ENCODE data around the gene FGF18.

FGF18 gene

DNA sequence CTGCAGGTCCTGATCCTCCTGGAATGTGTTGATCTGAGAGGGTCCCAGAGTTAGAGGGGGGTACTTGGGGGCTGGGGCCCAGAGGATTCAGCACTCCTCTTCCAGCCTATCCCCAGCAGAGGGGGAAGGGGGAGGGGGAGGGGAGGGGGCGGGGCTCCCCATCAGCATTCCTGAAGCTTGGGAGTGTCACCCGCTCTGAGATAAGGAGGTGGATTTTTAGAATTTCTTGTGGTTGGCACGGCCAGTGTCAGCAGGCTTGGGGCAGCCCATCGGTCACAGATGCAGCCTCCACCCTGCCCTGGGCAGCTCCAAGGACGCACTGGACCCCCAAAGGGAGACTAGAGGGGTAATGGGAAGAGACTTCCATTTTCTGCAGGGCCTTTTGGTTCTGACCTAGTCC lies 5.3 kb downstream of the FGF18 start:
- DNase-seq = no peak

DNA sequence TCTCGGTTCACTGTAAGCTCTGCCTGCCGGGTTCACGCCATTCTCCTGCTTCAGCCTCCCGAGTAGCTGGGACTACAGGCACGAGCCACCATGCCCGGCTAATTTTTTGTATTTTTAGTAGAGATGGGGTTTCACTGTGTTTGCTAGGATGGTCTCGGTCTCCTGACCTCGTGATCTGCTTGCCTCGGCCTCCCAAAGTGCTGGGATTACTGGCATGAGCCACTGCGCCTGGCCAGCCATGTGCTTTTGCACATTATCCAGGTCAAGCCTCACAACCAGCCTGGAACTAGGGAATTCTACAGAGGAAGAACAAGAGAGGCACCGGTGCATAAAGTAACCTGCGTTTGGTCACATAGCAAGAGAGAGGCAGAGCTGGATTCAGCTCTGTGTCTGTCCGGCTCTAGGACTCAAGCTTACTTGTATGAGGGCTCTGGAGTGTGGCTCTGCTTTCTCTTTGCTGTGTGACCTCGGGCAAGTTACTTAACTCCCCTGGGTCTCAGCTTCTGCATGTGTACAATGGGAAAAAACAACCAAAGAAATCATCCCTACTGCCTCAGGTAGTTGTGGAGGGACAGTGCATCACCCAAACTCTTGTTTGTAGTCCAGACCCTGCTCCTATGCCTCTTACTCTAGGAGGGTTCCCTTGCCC lies 6.3 kb downstream of the FGF18 start:
- no peak for DNase-seq

DNA sequence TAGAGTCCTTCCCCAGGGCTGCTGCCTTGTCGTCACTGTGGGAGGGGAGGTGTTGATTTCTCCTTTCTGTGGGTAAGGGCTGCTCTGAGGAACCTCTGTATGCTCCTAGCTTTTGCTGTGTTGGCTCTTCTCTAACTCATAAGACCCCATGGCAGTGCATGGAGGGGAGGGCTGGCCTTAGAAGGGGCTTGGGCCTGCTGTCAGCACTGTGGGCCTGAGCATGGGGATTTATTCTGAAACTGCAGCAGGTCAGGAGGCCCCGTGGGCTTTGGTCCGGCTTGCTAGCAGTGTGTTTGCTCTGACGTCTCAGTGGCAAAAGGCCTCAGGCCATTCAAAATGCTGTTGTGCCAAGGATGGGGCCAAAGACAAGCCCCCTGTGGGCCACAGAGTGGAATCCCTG lies 6.8 kb downstream of the FGF18 start:
- no peak for DNase-seq

DNA sequence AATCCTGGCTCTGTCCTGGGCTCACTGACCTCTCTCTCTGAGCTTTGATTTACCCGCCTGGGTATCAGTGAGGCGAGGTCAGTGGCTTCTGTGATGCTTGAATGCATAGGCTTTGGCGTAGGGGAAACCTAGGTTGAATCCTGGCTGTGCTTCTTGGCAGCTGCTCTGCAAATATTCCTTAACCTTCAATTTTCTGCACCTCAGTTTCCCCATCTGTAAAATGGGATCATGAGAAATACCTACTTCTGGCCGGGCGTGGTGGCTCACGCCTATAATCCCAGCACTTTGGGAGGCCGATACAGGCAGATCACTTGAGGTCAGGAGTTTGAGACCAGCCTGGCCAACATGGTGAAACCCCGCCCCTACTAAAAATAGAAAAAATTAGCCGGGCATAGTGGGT lies 7.2 kb downstream of the FGF18 start:
- no peak for DNase-seq

DNA sequence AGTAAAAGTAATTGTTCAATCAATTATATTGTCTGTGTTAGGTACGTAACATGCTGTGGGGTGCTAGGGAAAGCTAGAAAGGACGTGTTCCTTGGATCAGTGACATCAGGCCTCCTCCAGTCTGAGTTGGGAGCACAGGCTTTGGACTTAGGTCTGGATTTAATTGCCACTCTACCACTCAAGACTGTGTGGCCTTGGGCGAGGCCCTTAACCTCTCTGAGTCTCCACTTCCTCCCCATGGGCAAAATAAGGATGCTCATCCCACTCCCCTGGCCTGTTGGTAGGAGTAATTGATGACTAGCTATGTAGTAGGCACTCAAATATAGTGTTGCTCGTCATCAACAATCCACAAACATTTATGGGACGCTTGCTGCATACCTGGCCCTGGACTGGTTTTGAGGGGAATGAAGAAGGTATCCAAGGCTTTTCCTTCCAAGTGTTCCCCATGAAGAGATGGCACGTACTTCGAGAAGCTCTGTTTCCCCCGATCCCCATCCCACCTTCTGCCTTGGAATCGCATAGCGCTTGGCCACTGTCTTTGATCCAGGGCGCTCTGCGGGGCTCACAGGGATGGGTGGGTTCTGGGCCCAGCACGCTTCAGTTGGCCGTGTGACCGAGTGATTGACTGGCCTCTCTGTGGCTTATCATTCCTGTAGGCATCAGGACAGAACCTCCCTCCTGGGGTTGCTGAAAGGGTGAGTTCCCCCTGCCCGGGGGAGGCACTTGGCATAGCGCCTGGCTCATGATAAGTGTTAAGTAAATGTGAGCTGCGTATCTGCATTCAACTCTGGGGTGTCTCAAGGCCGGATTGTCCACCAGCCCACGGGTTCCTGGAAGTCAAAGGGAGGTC lies 8.1 kb downstream of the FGF18 start:
- no peak for DNase-seq

DNA sequence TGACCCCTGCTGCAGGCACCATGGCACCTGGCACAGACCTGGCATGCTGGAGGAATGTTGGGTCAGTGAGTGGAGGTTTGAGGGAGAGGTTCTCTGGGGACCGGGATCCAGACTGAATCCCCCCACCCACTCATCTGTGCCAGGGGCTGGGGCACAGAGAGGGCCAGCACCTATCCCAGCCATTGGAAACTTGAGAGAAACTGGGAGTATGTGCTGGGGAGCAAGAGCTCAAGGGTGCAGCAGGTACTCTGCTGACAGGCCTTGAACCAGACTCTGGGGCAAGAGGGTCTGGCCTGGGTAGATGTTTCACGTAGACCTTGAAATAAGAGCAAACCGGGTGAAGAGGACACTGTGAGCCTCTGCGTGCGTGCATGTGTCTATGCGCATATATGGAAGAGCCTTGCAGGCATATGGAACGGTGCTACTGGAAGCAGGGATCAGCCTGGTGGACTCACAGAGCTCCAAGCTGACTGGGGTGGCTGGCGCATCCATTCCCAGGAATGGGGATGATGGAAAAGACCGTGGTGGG lies 8.8 kb downstream of the FGF18 start:
- no peak for DNase-seq

DNA sequence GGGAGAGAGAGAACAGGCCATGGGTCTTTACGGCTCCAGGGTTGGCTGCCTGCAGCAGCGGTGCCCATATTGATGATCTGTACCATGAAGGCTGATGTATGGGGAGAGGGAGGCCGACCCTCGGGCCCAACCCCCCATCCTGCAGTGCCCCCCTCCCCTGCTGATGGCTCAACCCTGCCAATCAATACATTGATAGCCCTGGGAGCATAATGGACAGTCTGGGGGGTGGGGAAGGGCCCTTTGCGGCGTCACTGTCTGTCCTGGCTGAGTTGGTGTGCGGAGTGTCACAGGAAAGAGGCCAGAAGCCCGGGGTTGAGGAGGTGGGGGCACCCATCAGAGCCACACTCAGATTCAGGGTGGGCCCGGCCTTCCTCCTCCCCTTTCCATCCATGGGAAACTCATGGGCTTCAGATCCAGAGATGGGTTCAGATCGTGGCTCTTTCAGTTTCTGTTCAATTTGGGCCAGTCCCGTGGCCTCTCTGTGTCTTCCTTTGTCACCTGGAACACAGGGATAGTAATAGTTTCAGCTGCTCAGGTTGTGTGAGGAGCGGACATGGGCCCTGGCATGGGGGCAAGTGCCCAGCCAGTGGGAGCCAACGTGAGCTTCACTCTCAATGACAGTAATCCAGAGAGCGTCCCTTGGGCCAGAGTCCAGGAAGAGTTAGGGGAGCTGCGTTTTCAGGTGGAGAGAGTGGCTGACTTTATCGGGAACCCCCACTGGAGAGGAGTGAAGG lies 9.5 kb downstream of the FGF18 start:
- DNase-seq = no peak

DNA sequence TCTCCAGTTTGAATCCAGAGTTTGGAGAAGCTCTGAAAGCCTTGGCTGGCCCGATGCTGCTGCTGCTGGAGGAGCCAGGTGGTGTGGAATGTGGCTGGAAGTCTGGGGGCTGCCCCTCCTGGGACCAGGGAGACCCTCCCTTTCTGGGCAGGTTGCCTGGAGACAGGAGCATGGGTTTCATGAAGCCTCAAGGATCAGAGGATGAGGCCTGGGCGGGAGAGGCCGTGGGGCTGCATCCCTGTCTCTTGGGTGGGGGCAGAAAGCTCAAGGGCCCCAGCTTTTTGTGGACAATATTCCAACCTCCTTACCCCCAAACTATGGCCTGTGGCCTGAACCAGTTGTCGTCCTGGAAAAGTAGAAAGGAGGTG lies 10.1 kb downstream of the FGF18 start:
- no peak for DNase-seq

DNA sequence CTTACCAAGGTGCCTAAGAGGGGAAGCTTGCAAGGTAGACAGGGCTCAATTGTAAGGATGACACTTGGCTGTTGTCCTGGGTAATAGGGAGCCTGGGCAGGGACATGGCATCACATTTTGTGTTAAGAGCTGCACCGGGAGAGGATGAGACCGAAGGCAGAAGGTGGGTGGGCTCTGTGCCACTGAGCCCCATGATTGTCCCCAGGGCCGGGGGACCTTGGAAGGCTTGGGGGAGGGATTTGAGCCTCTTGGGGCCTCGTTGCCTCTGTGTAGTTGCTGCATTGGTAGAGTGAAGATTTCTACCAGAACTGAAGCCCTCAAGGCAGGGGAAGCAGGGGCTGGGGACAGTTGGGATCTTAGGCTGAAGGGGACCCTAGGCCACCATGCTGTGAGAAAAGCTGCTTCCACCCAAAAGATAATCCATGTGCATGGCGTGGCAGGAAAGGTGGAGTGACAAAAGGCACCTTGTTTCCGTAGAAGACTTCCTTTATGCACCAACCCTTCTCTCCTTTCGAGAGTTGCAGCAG lies 11.9 kb downstream of the FGF18 start:
- no peak for DNase-seq

DNA sequence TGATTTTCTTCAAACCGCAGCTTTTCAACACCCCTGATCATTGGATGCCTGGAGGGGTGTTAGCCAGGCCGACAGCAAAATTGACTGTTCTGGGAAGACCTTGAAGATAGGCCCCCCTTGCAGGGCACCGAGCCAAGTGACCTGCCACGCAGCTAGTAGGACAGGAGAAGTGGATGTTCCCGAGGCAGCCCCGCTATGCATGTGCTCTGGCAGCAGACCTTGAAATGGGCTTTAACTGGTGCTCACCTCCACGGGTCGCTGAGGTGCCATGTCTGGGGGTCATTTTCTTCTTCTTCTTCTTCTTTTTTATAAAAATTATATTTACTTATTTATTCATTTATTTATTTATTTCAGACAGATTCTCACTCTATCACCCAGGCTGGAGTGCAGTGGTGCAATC lies 12.6 kb downstream of the FGF18 start:
- no peak for DNase-seq

DNA sequence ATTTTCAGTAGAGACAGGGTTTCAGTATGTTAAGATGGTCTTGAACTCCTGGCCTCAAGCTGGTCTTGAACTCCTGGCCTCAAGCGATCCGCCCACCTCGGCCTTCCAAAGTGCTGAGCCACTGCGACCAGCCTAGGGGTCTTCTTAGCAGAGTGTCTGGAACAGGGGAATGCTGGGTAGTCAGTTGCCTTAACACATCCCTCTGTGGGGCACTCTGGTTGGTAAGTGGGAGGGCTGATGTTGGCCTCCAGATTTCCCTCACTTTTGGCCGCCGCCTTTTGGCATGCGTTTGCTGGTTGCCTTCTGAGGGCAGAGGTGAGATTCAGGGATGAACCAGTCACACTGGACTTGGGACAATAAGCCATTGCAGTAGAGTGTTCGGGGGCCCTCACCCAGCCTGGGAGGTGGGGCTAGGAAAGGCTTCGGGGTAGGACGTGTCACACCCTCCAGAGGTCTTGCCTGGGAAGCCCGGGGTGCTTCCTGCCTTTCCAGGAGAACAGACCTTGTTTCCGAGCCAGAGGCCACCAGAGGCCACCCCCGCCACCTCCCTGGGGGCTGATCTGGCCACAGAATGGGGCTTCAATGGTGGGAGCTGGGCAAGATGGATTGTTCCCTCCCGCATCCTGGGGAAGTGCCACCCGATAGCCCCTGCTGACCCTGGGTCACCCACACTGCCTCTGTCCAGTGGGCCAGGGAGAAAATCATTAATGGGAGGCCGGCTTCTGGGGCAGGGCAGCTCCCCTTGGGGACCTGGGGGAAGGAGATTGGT lies 13.3 kb downstream of the FGF18 start:
- no peak for DNase-seq

DNA sequence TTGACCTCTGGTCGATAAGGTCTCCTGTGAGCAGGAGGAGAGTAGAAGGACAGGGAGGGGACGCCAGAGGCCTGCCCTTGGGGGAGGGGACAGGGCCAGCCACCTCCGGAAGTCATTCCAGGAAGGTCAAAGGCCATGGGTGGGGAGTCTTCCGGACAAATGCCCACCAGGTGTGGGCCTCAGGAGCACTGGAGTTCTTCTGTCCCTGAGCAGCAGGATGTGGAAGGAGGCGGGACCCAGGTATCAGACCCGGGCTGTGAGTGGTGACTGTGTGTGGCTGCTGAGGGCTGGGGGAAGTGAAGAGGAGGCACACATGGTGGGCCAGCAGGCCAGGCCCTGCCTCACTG lies 13.9 kb downstream of the FGF18 start:
- DNase-seq = no peak

DNA sequence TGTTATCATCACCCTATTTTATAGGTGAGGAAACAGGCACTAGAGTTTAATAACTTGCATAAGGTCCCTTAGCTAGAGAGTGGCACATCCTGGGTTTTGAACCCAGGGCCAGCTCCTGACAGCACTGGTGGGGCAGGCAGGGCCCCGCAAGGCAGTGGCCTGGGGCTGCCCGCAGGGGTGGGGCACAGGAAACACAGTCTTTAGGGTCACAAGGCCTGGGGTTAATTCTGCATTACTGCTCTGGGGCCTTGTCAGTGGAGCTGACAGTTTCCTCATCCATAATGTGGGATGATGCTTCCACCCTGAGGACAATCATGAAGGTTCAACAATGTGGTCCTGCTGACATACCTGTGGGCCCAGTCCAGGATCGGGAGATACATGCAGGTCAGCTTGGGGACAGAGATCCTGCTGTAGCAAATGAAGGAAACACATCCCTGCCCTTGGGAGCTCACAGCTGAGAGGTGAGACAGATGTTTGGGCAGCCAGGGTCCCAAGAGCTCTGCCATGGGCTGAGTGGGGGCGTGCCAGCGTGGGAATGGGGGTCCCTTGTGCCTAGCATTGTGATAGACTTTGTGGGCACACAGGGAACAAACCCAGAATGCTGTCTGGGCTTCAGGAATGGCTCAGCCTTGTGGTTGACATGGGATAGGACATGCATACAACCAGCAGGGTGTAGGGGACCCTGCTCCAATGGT lies 14.7 kb downstream of the FGF18 start:
- DNase-seq = no peak

DNA sequence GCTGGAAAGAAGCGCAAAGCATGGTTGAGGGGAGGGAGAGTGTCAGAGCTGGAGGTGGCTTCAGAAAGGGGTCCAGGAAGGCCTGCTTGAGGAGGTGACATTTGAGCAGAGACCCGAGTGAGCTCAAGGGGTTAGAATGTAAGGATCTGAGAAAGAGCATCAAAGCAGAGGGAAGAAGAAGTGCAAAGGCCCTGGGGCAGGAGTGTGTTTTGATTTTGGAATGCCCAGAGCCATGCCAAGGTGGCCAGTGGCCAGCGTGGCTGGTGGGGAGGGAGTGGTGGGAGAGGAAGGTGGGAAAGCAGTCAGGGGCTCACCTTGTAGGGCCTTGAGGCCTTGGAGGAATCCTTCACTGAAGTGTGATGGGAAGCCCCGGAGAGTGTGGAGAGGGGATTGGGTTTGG lies 15.4 kb downstream of the FGF18 start:
- DNase-seq = no peak

DNA sequence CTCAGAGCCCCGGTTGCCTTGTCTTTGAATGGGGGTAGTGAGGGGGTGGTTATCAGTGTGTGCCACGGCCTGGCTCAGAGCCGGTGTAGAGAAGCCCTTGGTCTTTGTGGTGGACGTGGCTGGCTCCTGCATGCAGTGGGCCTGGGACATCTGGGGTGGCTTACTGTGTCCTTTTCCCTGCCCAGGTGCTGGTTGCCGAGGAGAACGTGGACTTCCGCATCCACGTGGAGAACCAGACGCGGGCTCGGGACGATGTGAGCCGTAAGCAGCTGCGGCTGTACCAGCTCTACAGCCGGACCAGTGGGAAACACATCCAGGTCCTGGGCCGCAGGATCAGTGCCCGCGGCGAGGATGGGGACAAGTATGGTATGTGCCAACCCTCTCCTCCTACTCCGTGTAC lies 16.5 kb downstream of the FGF18 start:
- no peak for DNase-seq

DNA sequence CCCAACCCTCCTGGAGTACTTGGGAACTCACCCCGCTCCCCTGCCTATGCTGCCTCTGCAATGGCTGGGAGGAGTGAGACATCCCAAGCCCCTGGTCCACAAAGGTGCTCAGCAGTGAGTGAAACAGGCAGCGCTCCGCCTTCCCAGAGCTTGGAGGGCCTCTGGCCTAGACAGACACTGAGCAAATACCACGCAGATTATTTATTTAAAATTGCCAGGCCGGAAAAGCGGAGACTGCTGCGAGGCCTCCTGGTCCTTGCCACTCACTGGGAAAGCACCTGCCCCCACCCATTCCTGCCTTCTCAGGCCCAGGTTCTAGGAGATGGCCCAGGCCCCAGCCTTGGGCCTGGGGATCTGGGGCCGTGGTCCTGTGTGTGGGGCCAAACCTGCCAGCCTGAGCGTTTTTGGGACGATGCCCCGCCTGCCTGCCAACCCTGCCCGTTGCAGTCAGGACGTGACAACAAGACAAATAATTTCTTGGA lies 17.4 kb downstream of the FGF18 start:
- no peak for DNase-seq

DNA sequence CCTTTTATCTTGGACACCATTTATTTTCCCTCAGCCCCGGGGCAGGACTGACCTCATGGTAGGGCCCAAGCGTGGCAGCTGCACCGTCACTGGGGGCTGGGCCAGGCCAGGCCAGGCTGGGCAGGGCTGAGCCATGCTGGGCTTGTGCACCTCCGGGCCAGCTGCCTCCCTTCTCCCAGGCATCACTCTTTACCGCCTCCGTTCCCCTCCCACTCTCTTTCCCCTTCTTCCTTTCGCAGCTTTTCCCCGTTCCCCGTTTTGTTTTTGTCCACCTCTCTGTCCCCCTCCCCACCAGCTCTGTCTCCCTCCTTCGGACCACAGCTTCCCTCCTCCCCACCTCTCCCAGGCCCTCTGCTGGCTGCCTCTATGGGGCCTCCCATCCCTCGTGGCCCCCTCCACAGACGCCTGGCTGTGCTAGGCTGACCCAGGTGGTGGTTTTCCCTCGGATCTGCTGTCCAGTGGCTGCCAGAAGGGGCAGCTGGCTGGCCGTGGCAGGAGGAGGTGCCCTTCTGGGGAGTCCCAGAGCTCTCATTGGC lies 17.9 kb downstream of the FGF18 start:
- DNase-seq = no peak

DNA sequence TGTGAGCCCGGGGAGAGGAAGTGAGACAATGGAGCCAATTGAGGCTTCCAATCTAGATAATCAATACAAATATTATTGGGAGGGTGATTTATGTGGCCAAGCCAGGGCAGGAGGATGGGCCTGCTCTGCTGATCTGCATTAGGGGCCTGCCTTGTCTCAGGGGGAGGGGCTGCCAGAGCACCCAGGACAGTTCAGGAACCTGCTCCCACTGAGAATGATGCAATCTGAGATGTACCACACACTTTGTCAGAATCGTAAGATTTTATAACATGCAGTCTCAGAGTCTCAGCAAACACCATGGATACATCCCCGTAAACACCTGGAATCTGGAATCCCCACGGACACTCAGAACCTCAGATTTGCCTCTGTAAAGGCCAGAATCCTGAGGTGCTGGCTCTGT lies 19.3 kb downstream of the FGF18 start:
- no peak for DNase-seq

DNA sequence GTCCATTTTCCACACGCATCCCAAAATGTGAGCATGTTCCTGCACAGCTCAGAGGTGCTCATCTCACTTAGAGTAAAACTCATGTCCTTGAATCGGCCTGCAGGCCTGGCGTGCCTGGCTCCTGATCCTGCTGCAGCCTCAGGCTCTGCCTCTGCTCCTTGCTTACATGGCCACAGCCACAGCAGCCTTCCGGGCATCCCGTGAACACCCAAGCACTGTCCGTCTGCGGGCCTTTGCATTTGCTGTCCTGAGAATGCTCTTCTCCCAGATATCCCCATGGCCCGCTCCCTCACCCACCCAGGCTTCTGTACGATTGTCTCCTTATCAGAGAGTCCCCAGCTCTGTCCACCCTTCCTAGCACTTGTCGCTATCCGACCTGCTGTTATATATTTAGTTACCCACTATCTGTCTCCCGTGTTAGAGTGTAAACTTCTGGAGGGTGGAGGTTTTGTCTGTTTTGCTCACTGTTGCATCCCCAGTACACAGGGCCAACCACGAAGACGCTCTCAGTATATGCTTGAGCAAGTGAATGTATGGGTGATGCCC lies 21.9 kb downstream of the FGF18 start:
- no peak for DNase-seq

DNA sequence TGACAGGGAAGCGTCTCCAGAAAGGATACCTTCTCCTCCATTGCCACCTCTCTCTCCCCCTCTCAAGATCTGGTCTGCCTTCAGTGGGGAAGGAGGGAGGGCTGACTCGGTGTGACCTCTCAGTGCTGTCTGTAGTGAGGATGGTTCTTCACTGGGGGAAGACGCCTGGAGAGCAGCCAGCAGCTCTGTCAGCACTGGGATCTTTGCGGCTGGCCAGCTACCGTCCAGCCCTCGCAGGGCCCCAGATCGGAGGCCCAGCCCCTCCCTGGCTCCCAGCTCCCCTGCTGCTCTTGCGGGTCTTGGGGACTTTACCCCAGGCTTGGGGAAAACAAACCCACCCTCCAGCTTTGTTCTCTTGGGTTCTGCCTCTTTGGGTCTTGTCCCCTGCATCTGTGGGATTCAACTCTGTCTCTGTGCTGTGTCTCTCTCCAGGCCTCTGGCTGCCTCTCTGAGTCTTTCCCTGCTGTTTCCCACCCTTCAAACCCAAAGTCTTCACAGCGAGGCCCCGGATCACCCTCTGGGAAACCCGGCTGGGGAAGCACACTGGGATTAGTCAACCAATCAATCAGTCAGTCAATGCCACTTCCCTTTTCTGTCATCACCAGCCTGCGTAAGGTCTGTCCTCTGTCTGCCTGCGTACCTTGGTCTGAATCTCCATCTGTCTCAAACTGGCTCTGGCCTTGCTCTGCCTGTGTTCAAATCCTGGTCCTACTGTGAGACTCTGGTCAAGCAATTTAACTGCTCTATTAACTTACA lies 23.0 kb downstream of the FGF18 start:
- no peak for DNase-seq

DNA sequence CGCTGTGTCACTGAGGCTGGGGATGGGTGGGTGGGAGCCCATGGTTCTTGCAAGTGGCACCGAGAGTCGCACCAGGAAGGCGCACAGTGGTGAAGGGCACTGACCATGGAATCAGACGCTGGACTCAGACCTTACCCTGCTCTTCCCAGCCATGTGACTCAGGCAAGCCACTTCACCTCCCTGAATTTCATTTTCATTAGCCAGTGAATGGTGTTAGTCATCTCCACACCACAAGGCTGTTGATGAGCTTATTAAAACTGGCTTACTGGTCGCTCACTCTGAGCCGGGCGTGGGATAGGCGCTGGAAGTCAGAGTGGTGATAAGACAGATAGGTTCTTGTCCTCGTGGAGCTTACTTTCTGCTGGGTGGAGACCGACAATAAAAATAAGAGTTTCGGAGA lies 25.1 kb downstream of the FGF18 start:
- no peak for DNase-seq
